IMR-90 (cell line): ENCODE measurements around the gene MFGE8. TPM values are rescaled to one million over a fixed set of nuclear protein-coding genes. Genes with fewer than 3 reads are reported as not detected.
A peak's percentile ranks its signal among the peaks of the same experiment; 100 is the strongest.

Experiments used
- ATAC-seq: fragments of 200-7000 bp; cut with Tn5 transposase; 2 replicates; pipeline ENCODE4 v1.9.1; 2020; ENCODE audit warnings: low read depth, mild to moderate bottlenecking, moderate library complexity
- BruUV-seq: library from RNA; stranded (reverse); fragments of 400-500 nt; replicated peaks from 2 replicates; lab custom pipeline; 2021; lab: Mats Ljungman, UMichigan
- CTCF ChIA-PET: fragments of 300-600 bp; formaldehyde crosslinking; extraction: SDS; loops from one replicate; lab custom pipeline; 2021; ENCODE audit warnings: antibody characterized with exemption; lab: Yijun Ruan, JAX
- POLR2A ChIA-PET: fragments of 300-600 bp; sonication (Branson Sonifier 250); formaldehyde crosslinking; loops from one replicate; lab custom pipeline; 2022; ENCODE audit warnings: antibody characterized with exemption; ENCODE audit not compliant: unreplicated experiment; lab: Charles Lee
- DNase-seq: peaks from one replicate; pipeline ENCODE4 v3.0.0; 2013
- H2AFZ ChIP-seq: replicated peaks from 2 replicates; pipeline ENCODE3; 2013; ENCODE audit warnings: low read length, mild to moderate bottlenecking; ENCODE audit not compliant: poor library complexity
- H2AK5ac ChIP-seq: 2 replicates; pipeline ENCODE4 v1.6.1; 2013; ENCODE audit warnings: low read depth, low read length, inconsistent platforms
- H2AK9ac ChIP-seq: replicated peaks from 2 replicates; pipeline ENCODE3; 2013; ENCODE audit warnings: mild to moderate bottlenecking, low read depth, low read length, moderate library complexity; ENCODE audit not compliant: poor library complexity
- H2BK120ac ChIP-seq: 2 replicates; pipeline ENCODE4 v1.6.1; 2013; ENCODE audit warnings: low read depth, low read length, inconsistent platforms
- H2BK15ac ChIP-seq: 3 replicates; pipeline ENCODE4 v1.6.1; 2013; ENCODE audit warnings: low read depth, low read length, inconsistent platforms
- H2BK20ac ChIP-seq: 2 replicates; pipeline ENCODE4 v1.6.1; 2013; ENCODE audit warnings: low read depth, mild to moderate bottlenecking, inconsistent platforms, low read length, moderate library complexity
- H2BK5ac ChIP-seq: 2 replicates; pipeline ENCODE4 v1.6.1; 2013; ENCODE audit warnings: mild to moderate bottlenecking, low read depth, low read length, inconsistent platforms; ENCODE audit not compliant: poor library complexity, severe bottlenecking
- H3K14ac ChIP-seq: replicated peaks from 2 replicates; pipeline ENCODE4 v1.6.1; 2013; ENCODE audit warnings: low read depth, low read length, inconsistent platforms
- H3K18ac ChIP-seq: 2 replicates; pipeline ENCODE4 v1.6.1; 2013; ENCODE audit warnings: low read depth, low read length, control low read depth
- H3K23ac ChIP-seq: 2 replicates; pipeline ENCODE4 v1.6.1; 2013; ENCODE audit warnings: low read depth, low read length, inconsistent platforms
- H3K27ac ChIP-seq: 2 replicates; pipeline ENCODE4 v1.5.1; 2013; ENCODE audit warnings: mild to moderate bottlenecking, control low read depth, low read length; ENCODE audit not compliant: insufficient read depth
- H3K27me3 ChIP-seq: 2 replicates; pipeline ENCODE4 v1.6.1; 2013; ENCODE audit warnings: low read length; ENCODE audit not compliant: control insufficient read depth, insufficient read depth
- H3K36me3 ChIP-seq: 2 replicates; pipeline ENCODE4 v1.6.1; 2013; ENCODE audit warnings: low read length, mixed read lengths; ENCODE audit not compliant: control insufficient read depth, insufficient read depth
- H3K4ac ChIP-seq: 2 replicates; pipeline ENCODE4 v1.6.1; 2013; ENCODE audit warnings: low read depth, low read length, inconsistent platforms
- H3K4me1 ChIP-seq: 2 replicates; pipeline ENCODE4 v1.6.1; 2013; ENCODE audit warnings: low read length, mixed read lengths; ENCODE audit not compliant: control insufficient read depth, insufficient read depth
- H3K4me2 ChIP-seq: 2 replicates; pipeline ENCODE4 v1.6.1; 2013; ENCODE audit warnings: low read depth, mild to moderate bottlenecking, control low read depth, low read length, moderate library complexity
- H3K4me3 ChIP-seq: 2 replicates; pipeline ENCODE4 v1.5.1; 2013; ENCODE audit warnings: low read depth, mild to moderate bottlenecking, control low read depth, low read length, moderate library complexity; ENCODE audit not compliant: insufficient read depth
- H3K56ac ChIP-seq: 2 replicates; pipeline ENCODE4 v1.6.1; 2013; ENCODE audit warnings: low read length, inconsistent platforms; ENCODE audit not compliant: insufficient read depth; ENCODE audit errors: extremely low read depth
- H3K79me1 ChIP-seq, 2 experiments: 2 replicates each; pipeline ENCODE4 v1.6.1; 2013; ENCODE audit warnings: low read length in 2 of 2, inconsistent platforms in 1 of 2, low read depth in 1 of 2
- H3K9ac ChIP-seq: 2 replicates; pipeline ENCODE4 v1.6.1; 2013; ENCODE audit warnings: low read depth, low read length, control low read depth
- H3K9me1 ChIP-seq: 2 replicates; pipeline ENCODE4 v1.6.1; 2013; ENCODE audit warnings: low read length, inconsistent platforms; ENCODE audit not compliant: insufficient read depth
- H3K9me3 ChIP-seq: 2 replicates; pipeline ENCODE4 v1.6.1; 2013; ENCODE audit warnings: low read length; ENCODE audit not compliant: control insufficient read depth, insufficient read depth
- H4K20me1 ChIP-seq: 2 replicates; pipeline ENCODE4 v1.6.1; 2013; ENCODE audit warnings: low read length, inconsistent platforms; ENCODE audit not compliant: insufficient read depth
- H4K5ac ChIP-seq: 2 replicates; pipeline ENCODE4 v1.6.1; 2013; ENCODE audit warnings: mild to moderate bottlenecking, low read depth, low read length, control low read depth
- H4K8ac ChIP-seq, 2 experiments: 2 replicates each; pipeline ENCODE4 v1.6.1; 2013; ENCODE audit warnings: low read depth in 2 of 2, low read length in 2 of 2, control low read depth in 1 of 2, inconsistent platforms in 1 of 2
- H4K91ac ChIP-seq: 2 replicates; pipeline ENCODE4 v1.6.1; 2013; ENCODE audit warnings: low read depth, low read length, inconsistent platforms; ENCODE audit not compliant: insufficient read depth
- BHLHE40 ChIP-seq: fragments of 150-350 bp; IDR thresholded peaks from 2 replicates; pipeline ENCODE4 v1.6.1; 2016; ENCODE audit warnings: mild to moderate bottlenecking, low read depth, low read length
- CEBPB ChIP-seq: IDR thresholded peaks from 2 replicates; pipeline ENCODE4 v1.6.1; 2012; ENCODE audit warnings: low read depth, low read length, improper control_type of control experiment
- ELK1 ChIP-seq: fragments of 150-350 bp; IDR thresholded peaks from 2 replicates; pipeline ENCODE4 v1.6.1; 2016; ENCODE audit warnings: low read depth, mild to moderate bottlenecking, low read length, moderate library complexity, borderline replicate concordance
- FOS ChIP-seq: fragments of 150-350 bp; IDR thresholded peaks from 2 replicates; pipeline ENCODE4 v1.6.1; 2016; ENCODE audit warnings: low read depth, low read length
- MAFK ChIP-seq: IDR thresholded peaks from 2 replicates; pipeline ENCODE4 v1.6.1; 2012; ENCODE audit warnings: low read depth, low read length, improper control_type of control experiment
- MAZ ChIP-seq: IDR thresholded peaks from 2 replicates; pipeline ENCODE4 v1.6.1; 2012; ENCODE audit warnings: low read depth, mild to moderate bottlenecking, low read length, improper control_type of control experiment, moderate library complexity, borderline replicate concordance
- NFE2L2 ChIP-seq: fragments of 150-350 bp; IDR thresholded peaks from 2 replicates; pipeline ENCODE4 v1.6.1; 2016; ENCODE audit warnings: low read depth, mild to moderate bottlenecking, low read length
- POLR2A ChIP-seq: IDR thresholded peaks from 2 replicates; pipeline ENCODE4 v1.6.1; 2012; ENCODE audit warnings: mild to moderate bottlenecking, low read depth, low read length
- RAD21 ChIP-seq: IDR thresholded peaks from 2 replicates; pipeline ENCODE4 v1.6.1; 2012; ENCODE audit warnings: low read length, improper control_type of control experiment
- RCOR1 ChIP-seq: IDR thresholded peaks from 2 replicates; pipeline ENCODE4 v1.6.1; 2012; ENCODE audit warnings: mild to moderate bottlenecking, low read length, improper control_type of control experiment; ENCODE audit not compliant: insufficient replicate concordance
- RFX5 ChIP-seq: IDR thresholded peaks from 2 replicates; pipeline ENCODE4 v1.8.0; 2012; ENCODE audit warnings: low read depth, mild to moderate bottlenecking, low read length, moderate library complexity
- SMC3 ChIP-seq: fragments of 150-350 bp; IDR thresholded peaks from 2 replicates; pipeline ENCODE4 v1.6.1; 2016; ENCODE audit warnings: low read depth, mild to moderate bottlenecking, antibody characterized with exemption, low read length, moderate library complexity
- WGBS, 2 experiments: methylation state at CpG; one replicate each; pipeline versions ENCODE4 v1.1.5 to v1.1.7; 2013; ENCODE audit warnings: missing lambda C conversion rate in 2 of 2; ENCODE audit not compliant: insufficient read length in 1 of 2; ENCODE audit errors: extremely low coverage in 2 of 2; 5-methylcytosine and 5-hydroxymethylcytosine counted together
- dilution Hi-C: fragments of 300-500 bp; cut with HindIII; formaldehyde crosslinking; loops from one replicate; pipeline ENCODE4 v1.14.3; 2018; ENCODE audit warnings: low sequenced_read_pairs; ENCODE audit not compliant: unreplicated experiment
- in situ Hi-C: fragments of 300-500 bp; cut with MboI; formaldehyde crosslinking; loops from 3 replicates; pipeline ENCODE4 v1.14.3; 2019; ENCODE audit warnings: low sequenced_read_pairs, inconsistent platforms, mixed read lengths
- intact Hi-C: fragments of 100-400 bp; cut with micrococcal nuclease; formaldehyde crosslinking; loops from 2 replicates; pipeline ENCODE4 v1.10.0; 2022
- polyA plus RNA-seq, 3 experiments: library from polyadenylated mRNA; depleted of rRNA; stranded (reverse); fragments of >200 nt; gene quantifications; 2 replicates each; pipeline ENCODE4 v1.2.3, GENCODE V29; 2012; ENCODE audit warnings: low replicate concordance in 1 of 3
- total RNA-seq: library from RNA; depleted of rRNA; stranded (reverse); fragments of >200 nt; gene quantifications from 2 replicates; pipeline ENCODE4 v1.2.3, GENCODE V29; 2012
- TF ChIP-seq, protein P1 (sequence below): fragments of 150-350 bp; IDR thresholded peaks from 2 replicates; pipeline ENCODE4 v1.6.1; 2017; ENCODE audit warnings: mild to moderate bottlenecking, antibody characterized with exemption, low read length, low read depth

Gene MFGE8
- total and polyA plus RNA-seq, 2 of the 4 experiments (the other 2 are of a cell fraction): 232 to 1,912 TPM

- no peak for TF ChIP-seq POLR2A
These were observed 11.5 kb downstream of the MFGE8 start (continued) for GRCh38 chr15:88901508-88902220.

- no peak overlapping the region; the same call in 1 of the 2 replicates for H3K18ac ChIP-seq
- H2AFZ ChIP-seq: no peak overlapping the region
- no peak for DNase-seq
- H3K4ac ChIP-seq: peak overlapping the region; percentile 48
- H3K9ac ChIP-seq: no peak overlapping the region
- H2AK5ac ChIP-seq: peak overlapping the region; percentile 82
- H3K4me1 ChIP-seq: peaks cover 14% of the 10 kb centered on the region
- no peak overlapping the region for H4K5ac ChIP-seq
- CTCF ChIA-PET: no interaction called here
- H3K4me3 ChIP-seq: no peak overlapping the region
- H2BK5ac ChIP-seq: peak overlapping the region; percentile 77
- H3K56ac ChIP-seq: no peak overlapping the region
- H3K79me1 ChIP-seq: peaks cover 29 to 65% of the 10 kb centered on the region in 2 experiments; a peak in 3 of 4 replicates
- H3K23ac ChIP-seq: peak overlapping the region; percentile 63; the same call in 1 of the 2 replicates
- intact Hi-C loops: loop anchor here (10.0 kb wide), 1 partner anchor 404 kb away; no protein-coding TSS in a partner anchor
- no peak overlapping the region for H3K27ac ChIP-seq
- peak overlapping the region; percentile 12; the same call in 1 of the 2 replicates for H4K91ac ChIP-seq
- no peak overlapping the region for H3K4me2 ChIP-seq
- no peaks in the 10 kb centered on the region for H3K9me3 ChIP-seq
- WGBS, 2 experiments: no CpG with 5 or more reads among the region's 5 CpGs
- H3K36me3 ChIP-seq: peaks cover 53% of the 10 kb centered on the region
- H4K8ac ChIP-seq: peak overlapping the region in 1 of 2 experiments; percentile 43; a peak in 1 of 4 replicates
- no peak for ATAC-seq
- H3K9me1 ChIP-seq: peaks cover 13% of the 10 kb centered on the region
- H3K27me3 ChIP-seq: no peaks in the 10 kb centered on the region
- dilution Hi-C loops: loop anchor here (25.0 kb wide), 1 partner anchor 111 kb away; no protein-coding TSS in a partner anchor
- no peak overlapping the region for H2BK20ac ChIP-seq
- in situ Hi-C loops: loop anchor here (5.0 kb wide), 1 partner anchor 276 kb away; no protein-coding TSS in a partner anchor
- no peak overlapping the region for H2BK120ac ChIP-seq
- H3K14ac ChIP-seq: peak overlapping the region; percentile 66; the same call in 1 of the 2 replicates
- H4K20me1 ChIP-seq: peaks cover 78% of the 10 kb centered on the region
- H2AK9ac ChIP-seq: peak overlapping the region; percentile 13
- no peak overlapping the region for H2BK15ac ChIP-seq
- BruUV-seq: no TSS peak
- POLR2A ChIA-PET: no interaction called here
- TF ChIP-seq MAZ: no peak
- no peak for TF ChIP-seq POLR2A
- TF ChIP-seq BHLHE40: no peak
- no peak for TF ChIP-seq SMC3
- no peak for TF ChIP-seq ELK1
- TF ChIP-seq NFE2L2: no peak
- no peak for TF ChIP-seq RAD21
- TF ChIP-seq RCOR1: no peak
- TF ChIP-seq, protein P1, sequence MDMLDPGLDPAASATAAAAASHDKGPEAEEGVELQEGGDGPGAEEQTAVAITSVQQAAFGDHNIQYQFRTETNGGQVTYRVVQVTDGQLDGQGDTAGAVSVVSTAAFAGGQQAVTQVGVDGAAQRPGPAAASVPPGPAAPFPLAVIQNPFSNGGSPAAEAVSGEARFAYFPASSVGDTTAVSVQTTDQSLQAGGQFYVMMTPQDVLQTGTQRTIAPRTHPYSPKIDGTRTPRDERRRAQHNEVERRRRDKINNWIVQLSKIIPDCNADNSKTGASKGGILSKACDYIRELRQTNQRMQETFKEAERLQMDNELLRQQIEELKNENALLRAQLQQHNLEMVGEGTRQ: no peak
- TF ChIP-seq FOS: no peak
- TF ChIP-seq MAFK: no peak
- TF ChIP-seq CEBPB: no peak
- TF ChIP-seq RFX5: no peak
These were observed 12.2 kb downstream of the MFGE8 start for GRCh38 chr15:88900982-88901418.
